Esophagus squamous epithelium (tissue), 5 donors: ENCODE measurements around the gene IFI27L1. TPM values are rescaled to one million over a fixed set of nuclear protein-coding genes. Genes with fewer than 3 reads are reported as not detected.

ENCODE experiments used
- DNase-seq: peaks from one replicate; lab custom pipeline; 2025; lab: John Stamatoyannopoulos, UW
- H3K27ac ChIP-seq, 4 donors: fragments of 200-600 bp; sonication (generic); one replicate each; pipeline ENCODE4 v1.5.1; 2016 to 2019; ENCODE audit warnings: mild to moderate bottlenecking in 1 of 4
- H3K27me3 ChIP-seq, 4 donors: fragments of 200-600 bp; sonication (generic); 1 replicate in 3 of 4; 2 replicates in 1 of 4; pipeline versions ENCODE4 v1.5.1 to v1.6.0; 2017 to 2021; ENCODE audit warnings: antibody characterized with exemption in 1 of 4
- H3K36me3 ChIP-seq, 3 donors: fragments of 200-600 bp; sonication (generic); one replicate each; pipeline ENCODE4 v1.5.1; 2016 to 2019
- H3K4me1 ChIP-seq, 3 donors: fragments of 200-600 bp; sonication (generic); one replicate each; pipeline ENCODE4 v1.5.1; 2017 to 2019
- H3K4me3 ChIP-seq, 4 donors: fragments of 200-600 bp; sonication (generic); 1 replicate in 3 of 4; 2 replicates in 1 of 4; pipeline ENCODE4 v1.5.1; 2016 to 2019; ENCODE audit warnings: mild to moderate bottlenecking in 2 of 4, moderate library complexity in 1 of 4
- H3K9me3 ChIP-seq, 3 donors: fragments of 200-600 bp; sonication (generic); one replicate each; pipeline ENCODE4 v1.5.1; 2016 to 2019
- CTCF ChIP-seq, 6 experiments: fragments of 450-650 bp in 4 of 6; fragments of 200-600 bp in 2 of 6; sonication (generic) in 2 of 6; IDR thresholded peaks; one replicate each; pipeline ENCODE4 v1.5.1; 2016 to 2019; ENCODE audit warnings: antibody characterized with exemption in 6 of 6, mild to moderate bottlenecking in 4 of 6, moderate library complexity in 4 of 6
- POLR2A ChIP-seq, 4 donors: fragments of 450-650 bp; IDR thresholded peaks; one replicate each; pipeline ENCODE4 v1.6.1; 2017; ENCODE audit warnings: antibody characterized with exemption in 4 of 4, mild to moderate bottlenecking in 4 of 4, moderate library complexity in 3 of 4
- WGBS, 2 donors: methylation state at CpG; one replicate each; pipeline ENCODE4 v1.1.5; 2018; 5-methylcytosine and 5-hydroxymethylcytosine counted together
- intact Hi-C: fragments of 100-400 bp; cut with DNase I; formaldehyde crosslinking; loops from one replicate; pipeline ENCODE4 v1.15.0; 2022
- total RNA-seq, 4 donors: library from RNA; depleted of rRNA; stranded (reverse); fragments of >200 nt; gene quantifications; one replicate each; pipeline ENCODE4 v1.1.0, GENCODE V29; 2016
- donor health status: DM: yes; HTN: yes; CAD: no.

The IFI27L1 gene
- total RNA-seq, 4 donors from 2014 or later, result 1.9 to 12.5 (median 8.6) TPM

DNA sequence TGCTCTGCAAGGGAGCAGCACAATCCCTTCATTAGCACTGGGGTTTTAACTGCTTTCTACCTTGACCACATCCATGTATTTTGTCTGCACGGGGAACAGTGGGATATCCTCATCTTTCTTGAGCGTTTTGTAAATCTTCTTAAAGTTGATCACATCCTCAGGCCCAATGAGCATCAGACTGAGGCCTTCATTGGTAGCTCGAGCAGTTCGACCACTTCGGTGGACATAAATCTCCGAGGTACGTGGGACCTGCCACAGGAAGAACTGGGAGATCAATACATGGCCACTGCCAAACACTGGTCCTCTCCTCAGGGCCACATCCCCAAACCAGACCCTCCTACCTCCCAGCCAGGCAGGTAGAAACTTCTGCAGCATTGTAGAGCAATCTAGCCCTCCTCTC is 26.2 kb upstream of the IFI27L1 start:
- no peaks in the 10 kb centered on the region for H3K9me3 ChIP-seq
- peaks cover 0 to 19% (median 0%) of the 10 kb centered on the region in 3 donors for H3K4me1 ChIP-seq
- H3K27me3 ChIP-seq, result no peaks in the 10 kb centered on the region
- H3K36me3 ChIP-seq, result peaks cover 6 to 100% (median 42%) of the 10 kb centered on the region in 3 donors
- intact Hi-C loops, result loop anchor here (5.0 kb wide), 1 partner anchor 82 kb away; no protein-coding TSS in a partner anchor
- 91 to 92% methylated on average over 7 of the region's 7 CpGs for WGBS, 2 donors
- no peak overlapping the region for H3K4me3 ChIP-seq
- TF ChIP-seq CTCF (IDR thresholded peaks at IDR 0.05), result no peak
- TF ChIP-seq POLR2A (IDR thresholded peaks at IDR 0.05), result no peak
- DNase-seq, result no peak
- H3K27ac ChIP-seq, result no peak overlapping the region

- H3K36me3 ChIP-seq, result peaks cover 24 to 100% (median 45%) of the 10 kb centered on the region in 3 donors
Measured at GRCh38 chr14:94056579-94057308, 24.4 kb upstream of the IFI27L1 start.

DNA sequence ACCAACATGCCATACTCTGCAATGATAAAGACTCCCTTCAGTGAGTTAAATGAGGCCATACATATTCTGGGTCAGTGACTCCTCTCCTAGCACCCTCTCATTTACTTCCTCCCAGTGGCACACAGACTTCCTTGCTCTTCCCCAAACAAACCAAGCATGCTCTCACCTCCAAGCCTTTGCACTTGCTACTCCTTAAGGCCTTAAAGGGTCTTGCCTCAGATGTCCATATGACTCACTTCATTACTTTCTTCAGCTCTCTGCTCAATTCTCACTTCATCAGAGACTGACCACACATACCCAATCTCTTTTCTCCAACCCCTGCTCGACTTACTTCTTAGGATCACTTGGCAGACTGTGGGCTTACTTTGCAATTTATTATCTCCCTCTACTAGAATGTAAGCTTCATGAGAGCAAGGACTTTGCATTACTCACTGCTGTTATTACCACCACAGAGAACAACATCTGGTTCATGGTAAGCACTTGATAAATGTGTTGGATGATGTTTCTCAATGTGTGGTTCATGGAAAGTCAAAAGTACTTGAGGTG is 22.9 kb upstream of the IFI27L1 start:
- H3K27me3 ChIP-seq, result no peaks in the 10 kb centered on the region
- TF ChIP-seq POLR2A (IDR thresholded peaks at IDR 0.05) (no peak), CTCF (IDR thresholded peaks at IDR 0.05) (no peak)
- intact Hi-C loops, result no loop called here
- no peaks in the 10 kb centered on the region for H3K9me3 ChIP-seq
- peaks cover 26 to 97% (median 47%) of the 10 kb centered on the region in 3 donors for H3K36me3 ChIP-seq
- DNase-seq, result no peak
- H3K4me3 ChIP-seq, result no peak overlapping the region
- no peak overlapping the region for H3K27ac ChIP-seq
- peaks cover 0 to 19% (median 8%) of the 10 kb centered on the region in 3 donors for H3K4me1 ChIP-seq
- WGBS, 2 donors, result 77 to 79% methylated on average over 1 of the region's 1 CpG

More at GRCh38 chr14:94056579-94057308, 24.4 kb upstream of the IFI27L1 start:
- no peaks in the 10 kb centered on the region for H3K27me3 ChIP-seq
- intact Hi-C loops, result no loop called here
- TF ChIP-seq CTCF (IDR thresholded peaks at IDR 0.05) (no peak), POLR2A (IDR thresholded peaks at IDR 0.05) (no peak)
- H3K4me1 ChIP-seq, result peaks cover 0 to 9% (median 0%) of the 10 kb centered on the region in 3 donors
- WGBS, 2 donors, result 78 to 85% methylated on average over 6 of the region's 6 CpGs
- no peak for DNase-seq
- no peaks in the 10 kb centered on the region for H3K9me3 ChIP-seq
- no peak overlapping the region for H3K27ac ChIP-seq
- H3K4me3 ChIP-seq, result no peak overlapping the region

DNA sequence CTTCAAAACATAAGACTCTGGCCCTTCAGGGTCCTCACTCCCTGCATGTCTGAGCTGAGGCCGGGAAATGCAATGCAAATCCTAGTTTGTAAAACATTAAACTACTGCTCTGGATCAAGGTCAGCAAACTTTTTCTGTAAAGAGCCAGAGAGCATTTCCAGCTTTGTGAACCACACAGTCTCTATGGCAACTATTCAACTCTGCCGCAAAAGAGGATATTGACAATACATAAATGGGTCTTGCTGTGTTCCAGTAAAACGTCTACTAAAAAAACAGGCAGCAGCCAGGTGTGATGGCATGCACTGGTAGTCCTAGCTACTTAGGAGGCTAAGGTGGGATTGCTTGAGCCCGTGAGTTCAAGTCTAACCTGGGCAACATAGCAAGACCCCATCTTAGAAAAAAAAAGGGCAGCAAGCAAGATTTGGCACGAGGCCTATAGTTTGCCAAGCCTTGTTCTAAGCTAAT is 22.4 kb upstream of the IFI27L1 start:
- TF ChIP-seq CTCF (IDR thresholded peaks at IDR 0.05), result no peak
- no peaks in the 10 kb centered on the region for H3K27me3 ChIP-seq
- no peaks in the 10 kb centered on the region for H3K9me3 ChIP-seq
- H3K36me3 ChIP-seq, result peaks cover 26 to 92% (median 47%) of the 10 kb centered on the region in 3 donors
- intact Hi-C loops, result no loop called here
- 79 to 81% methylated on average over 5 of the region's 5 CpGs for WGBS, 2 donors
- no peak overlapping the region for H3K27ac ChIP-seq
- no peak overlapping the region for H3K4me3 ChIP-seq
- H3K4me1 ChIP-seq, result peaks cover 0 to 24% (median 8%) of the 10 kb centered on the region in 3 donors
- DNase-seq, result no peak

DNA sequence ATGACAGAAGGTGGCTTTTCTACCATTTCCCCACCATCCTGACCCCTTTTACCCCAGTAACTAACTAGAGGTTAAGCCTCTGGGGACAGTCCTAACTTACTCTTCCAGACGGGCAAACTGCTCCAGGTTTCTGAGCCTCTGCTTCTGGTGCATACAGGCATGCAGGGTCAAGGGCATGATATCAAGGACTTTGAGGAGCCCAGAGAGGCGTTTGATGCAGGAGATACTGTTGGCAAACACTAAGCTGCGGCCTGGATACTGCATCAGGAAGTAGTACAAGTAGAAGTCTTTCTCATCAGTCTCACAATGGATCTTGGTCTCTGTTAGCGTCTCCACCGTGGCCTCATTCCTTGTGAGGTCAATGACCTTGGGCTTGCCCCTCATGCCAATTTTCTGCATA is 21.1 kb upstream of the IFI27L1 start:
- peaks cover 26 to 79% (median 35%) of the 10 kb centered on the region in 3 donors for H3K36me3 ChIP-seq
- intact Hi-C loops, result no loop called here
- WGBS, 2 donors, result 75% methylated on average over 5 of the region's 5 CpGs; no CpG with 5 or more reads in 1 of the 2 donors
- H3K4me3 ChIP-seq, result no peak overlapping the region
- DNase-seq, result no peak
- H3K27ac ChIP-seq, result no peak overlapping the region
- no peaks in the 10 kb centered on the region for H3K9me3 ChIP-seq
- no peak for TF ChIP-seq CTCF (IDR thresholded peaks at IDR 0.05)
- no peak for TF ChIP-seq POLR2A (IDR thresholded peaks at IDR 0.05)
- peaks cover 5 to 34% (median 12%) of the 10 kb centered on the region in 3 donors for H3K4me1 ChIP-seq
- H3K27me3 ChIP-seq, result no peaks in the 10 kb centered on the region
